Measurements from ENCODE around the gene RALGAPA1.
"Not testable (repeated sequence)": the region's sequence is repeated elsewhere in the genome, so short reads cannot be mapped to it uniquely, and the experiment has no call there.

RALGAPA1 gene

GRCh38 chr14:35637269-35637668 lies 171.8 kb downstream of the RALGAPA1 start:
- DNase-seq (ENCODE audit: low read depth, low spot score): no peak
- no peaks in the 10 kb centered on the region for H3K36me3 ChIP-seq (ENCODE audit: insufficient read depth, insufficient read length, low read length)
- no peaks in the 10 kb centered on the region for H3K27me3 ChIP-seq (ENCODE audit: insufficient read depth, insufficient read length)
- no peaks in the 10 kb centered on the region for H3K9me3 ChIP-seq (ENCODE audit: insufficient read depth, low read length)
- H3K4me3 ChIP-seq (ENCODE audit: insufficient read length, low read depth): no peak overlapping the region
- no peaks in the 10 kb centered on the region for H3K4me1 ChIP-seq (ENCODE audit: insufficient read depth, insufficient read length)
- no peak for TF ChIP-seq ZNF274 (IDR thresholded peaks at IDR 0.05; ENCODE audit: low read depth, low read length)
- TF ChIP-seq YY1 (IDR thresholded peaks at IDR 0.05; ENCODE audit: insufficient read depth, insufficient read length): no peak
- TF ChIP-seq SUZ12 (IDR thresholded peaks at IDR 0.05; ENCODE audit: extremely low read depth, insufficient read depth, insufficient read length): no peak
- no peak overlapping the region for H3K9ac ChIP-seq (ENCODE audit: insufficient read length, low read depth)

GRCh38 chr14:35632676-35633075 lies 176.4 kb downstream of the RALGAPA1 start:
- Histone ChIP-seq H3K9ac (ENCODE audit: insufficient read length, low read depth) (no peak overlapping the region), H3K4me1 (ENCODE audit: insufficient read depth, insufficient read length) (no peaks in the 10 kb centered on the region), H3K9me3 (ENCODE audit: insufficient read depth, low read length) (no peaks in the 10 kb centered on the region), H3K4me3 (ENCODE audit: insufficient read length, low read depth) (no peak overlapping the region), H3K36me3 (ENCODE audit: insufficient read depth, insufficient read length, low read length) (no peaks in the 10 kb centered on the region), H3K27me3 (ENCODE audit: insufficient read depth, insufficient read length) (no peaks in the 10 kb centered on the region)
- TF ChIP-seq ZNF274 (IDR thresholded peaks at IDR 0.05; ENCODE audit: low read depth, low read length) (no peak), YY1 (IDR thresholded peaks at IDR 0.05; ENCODE audit: insufficient read depth, insufficient read length) (no peak), SUZ12 (IDR thresholded peaks at IDR 0.05; ENCODE audit: extremely low read depth, insufficient read depth, insufficient read length) (no peak)
- DNase-seq (ENCODE audit: low read depth, low spot score): no peak

GRCh38 chr14:35632271-35632670 lies 176.8 kb downstream of the RALGAPA1 start:
- H3K4me3 ChIP-seq (ENCODE audit: insufficient read length, low read depth): no peak overlapping the region

GRCh38 chr14:35631071-35631805 lies 177.9 kb downstream of the RALGAPA1 start:
- no peaks in the 10 kb centered on the region for H3K9me3 ChIP-seq (ENCODE audit: insufficient read depth, low read length)
- TF ChIP-seq YY1 (IDR thresholded peaks at IDR 0.05; ENCODE audit: insufficient read depth, insufficient read length) (no peak), SUZ12 (IDR thresholded peaks at IDR 0.05; ENCODE audit: extremely low read depth, insufficient read depth, insufficient read length) (no peak), ZNF274 (IDR thresholded peaks at IDR 0.05; ENCODE audit: low read depth, low read length) (no peak)
- no peak overlapping the region for H3K9ac ChIP-seq (ENCODE audit: insufficient read length, low read depth)
- no peak overlapping the region for H3K4me3 ChIP-seq (ENCODE audit: insufficient read length, low read depth)
- no peaks in the 10 kb centered on the region for H3K36me3 ChIP-seq (ENCODE audit: insufficient read depth, insufficient read length, low read length)
- no peaks in the 10 kb centered on the region for H3K4me1 ChIP-seq (ENCODE audit: insufficient read depth, insufficient read length)
- H3K27me3 ChIP-seq (ENCODE audit: insufficient read depth, insufficient read length): no peaks in the 10 kb centered on the region
- DNase-seq (ENCODE audit: low read depth, low spot score): no peak

More at GRCh38 chr14:35632271-35632670, 176.8 kb downstream of the RALGAPA1 start:
- Histone ChIP-seq H3K9me3 (ENCODE audit: insufficient read depth, low read length) (no peaks in the 10 kb centered on the region), H3K9ac (ENCODE audit: insufficient read length, low read depth) (no peak overlapping the region), H3K4me1 (ENCODE audit: insufficient read depth, insufficient read length) (no peaks in the 10 kb centered on the region), H3K36me3 (ENCODE audit: insufficient read depth, insufficient read length, low read length) (no peaks in the 10 kb centered on the region), H3K27me3 (ENCODE audit: insufficient read depth, insufficient read length) (no peaks in the 10 kb centered on the region)
- TF ChIP-seq SUZ12 (IDR thresholded peaks at IDR 0.05; ENCODE audit: extremely low read depth, insufficient read depth, insufficient read length): no peak
- DNase-seq (ENCODE audit: low read depth, low spot score): no peak

- Histone ChIP-seq H3K4me1 (ENCODE audit: insufficient read depth, insufficient read length) (no peaks in the 10 kb centered on the region), H3K9ac (ENCODE audit: insufficient read length, low read depth) (no peak overlapping the region), H3K27me3 (ENCODE audit: insufficient read depth, insufficient read length) (no peaks in the 10 kb centered on the region), H3K9me3 (ENCODE audit: insufficient read depth, low read length) (no peaks in the 10 kb centered on the region), H3K36me3 (ENCODE audit: insufficient read depth, insufficient read length, low read length) (no peaks in the 10 kb centered on the region), H3K4me3 (ENCODE audit: insufficient read length, low read depth) (no peak overlapping the region)
- no peak for TF ChIP-seq YY1 (IDR thresholded peaks at IDR 0.05; ENCODE audit: insufficient read depth, insufficient read length)
- no peak for TF ChIP-seq ZNF274 (IDR thresholded peaks at IDR 0.05; ENCODE audit: low read depth, low read length)
- DNase-seq (ENCODE audit: low read depth, low spot score): no peak
Measured at GRCh38 chr14:35628989-35629388, 180.1 kb downstream of the RALGAPA1 start.

GRCh38 chr14:35626947-35627346 lies 182.1 kb downstream of the RALGAPA1 start:
- not testable (repeated sequence) for H3K9me3 ChIP-seq (ENCODE audit: insufficient read depth, low read length); H3K27me3 ChIP-seq (ENCODE audit: insufficient read depth, insufficient read length); H3K9ac ChIP-seq (ENCODE audit: insufficient read length, low read depth); H3K4me3 ChIP-seq (ENCODE audit: insufficient read length, low read depth); DNase-seq (ENCODE audit: low read depth, low spot score); H3K4me1 ChIP-seq (ENCODE audit: insufficient read depth, insufficient read length); H3K36me3 ChIP-seq (ENCODE audit: insufficient read depth, insufficient read length, low read length)

- H3K36me3 ChIP-seq (ENCODE audit: insufficient read depth, insufficient read length, low read length); H3K27me3 ChIP-seq (ENCODE audit: insufficient read depth, insufficient read length); H3K4me3 ChIP-seq (ENCODE audit: insufficient read length, low read depth); DNase-seq (ENCODE audit: low read depth, low spot score); H3K9me3 ChIP-seq (ENCODE audit: insufficient read depth, low read length); H3K9ac ChIP-seq (ENCODE audit: insufficient read length, low read depth); H3K4me1 ChIP-seq (ENCODE audit: insufficient read depth, insufficient read length): not testable (repeated sequence)
Measured at GRCh38 chr14:35621996-35622395, 187.1 kb downstream of the RALGAPA1 start.

- H3K9ac ChIP-seq (ENCODE audit: insufficient read length, low read depth); DNase-seq (ENCODE audit: low read depth, low spot score); H3K36me3 ChIP-seq (ENCODE audit: insufficient read depth, insufficient read length, low read length); H3K4me3 ChIP-seq (ENCODE audit: insufficient read length, low read depth); H3K4me1 ChIP-seq (ENCODE audit: insufficient read depth, insufficient read length); H3K9me3 ChIP-seq (ENCODE audit: insufficient read depth, low read length); H3K27me3 ChIP-seq (ENCODE audit: insufficient read depth, insufficient read length): not testable (repeated sequence)
Measured at GRCh38 chr14:35619998-35620397, 189.1 kb downstream of the RALGAPA1 start.

GRCh38 chr14:35619461-35619860 lies 189.6 kb downstream of the RALGAPA1 start:
- not testable (repeated sequence) for H3K27me3 ChIP-seq (ENCODE audit: insufficient read depth, insufficient read length); H3K9ac ChIP-seq (ENCODE audit: insufficient read length, low read depth); H3K4me1 ChIP-seq (ENCODE audit: insufficient read depth, insufficient read length); H3K36me3 ChIP-seq (ENCODE audit: insufficient read depth, insufficient read length, low read length); H3K9me3 ChIP-seq (ENCODE audit: insufficient read depth, low read length); H3K4me3 ChIP-seq (ENCODE audit: insufficient read length, low read depth); DNase-seq (ENCODE audit: low read depth, low spot score)
